ENCODE data around the gene MAP7. TPM values are rescaled to one million over a fixed set of nuclear protein-coding genes. Genes with fewer than 3 reads are reported as not detected.
A peak's percentile ranks its signal among the peaks of the same experiment; 100 is the strongest.

Gene MAP7
- total and polyA plus RNA-seq, 2 donors (not counting 3 experiments of a cell fraction or from before 2014, with no cell fraction given): 0.07 to 0.42 TPM

- TF ChIP-seq CTCF (IDR thresholded peaks at IDR 0.05; ENCODE audit: extremely low read depth in 1 of 2, insufficient read depth in 1 of 2, low read depth in 1 of 2, low read length in 2 of 2) (no peak), POLR2AphosphoS5 (IDR thresholded peaks at IDR 0.05; ENCODE audit: insufficient read depth, low read depth, low read length) (no peak), EZH2 (IDR thresholded peaks at IDR 0.05; ENCODE audit: borderline replicate concordance, low read depth, low read length, severe bottlenecking) (no peak), POLR2A (IDR thresholded peaks at IDR 0.05; ENCODE audit: low read depth, low read length) (no peak)
- no peaks in the 10 kb centered on the region for H3K36me3 ChIP-seq (ENCODE audit: control insufficient read depth in 2 of 2, extremely low read depth in 1 of 2, insufficient read depth in 2 of 2, low read length in 2 of 2)
- no peak for DNase-seq (ENCODE audit: low read depth, low spot score)
- CTCF ChIA-PET: interaction anchor here (0.8 to 1.4 kb wide), 9 partner anchors 14 to 1012 kb away, joined by 3 to 9 read pairs (median 3); partner anchors contain the start of genes MAP3K5 and PEX7
- POLR2A ChIA-PET: no interaction called here
- FAIRE-seq: no peak
- H3K27ac ChIP-seq (ENCODE audit: insufficient read depth, low read depth, low read length): no peak overlapping the region
- no peaks in the 10 kb centered on the region for H4K20me1 ChIP-seq (replicated peaks; ENCODE audit: control insufficient read depth, extremely low read depth, insufficient read depth, low read length)
- intact Hi-C loops (cut with micrococcal nuclease) (no loop called here), dilution Hi-C loops (cut with MboI; ENCODE audit: extremely low pct_ligation_motif_present, low sequenced_read_pairs) (no loop called here)
- H3K79me2 ChIP-seq (ENCODE audit: control insufficient read depth, insufficient read depth, low read length): no peaks in the 10 kb centered on the region
- no peak overlapping the region for H3K9ac ChIP-seq (replicated peaks; ENCODE audit: extremely low read depth, insufficient read depth, low read length)
- BruUV-seq (replicated peaks): no TSS peak
- H3K4me3 ChIP-seq (replicated peaks in 1 of 3; ENCODE audit: insufficient read depth in 1 of 3, low read depth in 1 of 3, low read length in 3 of 3): no peak overlapping the region
- no peak overlapping the region for H3K4me2 ChIP-seq (ENCODE audit: insufficient read depth, low read length)
- no peaks in the 10 kb centered on the region for H3K9me3 ChIP-seq (replicated peaks; ENCODE audit: control insufficient read depth, insufficient read depth, low read length)
- H3K9me1 ChIP-seq (replicated peaks; ENCODE audit: control insufficient read depth, extremely low read depth, insufficient read depth, low read length): no peaks in the 10 kb centered on the region
- H3K4me1 ChIP-seq (ENCODE audit: control insufficient read depth, extremely low read depth, insufficient read depth, low read length): peaks cover 13% of the 10 kb centered on the region
- H3K27me3 ChIP-seq (ENCODE audit: control insufficient read depth in 2 of 2, insufficient read depth in 2 of 2, low read length in 2 of 2): peaks cover 40 to 41% of the 10 kb centered on the region in 2 experiments
- no peak overlapping the region for H2AFZ ChIP-seq (ENCODE audit: low read depth, low read length)
Measured at GRCh38 chr6:136547871-136548270, 2.4 kb downstream of the MAP7 start.

- Histone ChIP-seq H3K27me3 (ENCODE audit: control insufficient read depth in 2 of 2, insufficient read depth in 2 of 2, low read length in 2 of 2) (peaks cover 40 to 41% of the 10 kb centered on the region in 2 experiments), H3K9me3 (replicated peaks; ENCODE audit: control insufficient read depth, insufficient read depth, low read length) (no peaks in the 10 kb centered on the region), H3K36me3 (ENCODE audit: control insufficient read depth in 2 of 2, extremely low read depth in 1 of 2, insufficient read depth in 2 of 2, low read length in 2 of 2) (no peaks in the 10 kb centered on the region), H3K79me2 (ENCODE audit: control insufficient read depth, insufficient read depth, low read length) (no peaks in the 10 kb centered on the region), H3K4me3 (replicated peaks in 1 of 3; ENCODE audit: insufficient read depth in 1 of 3, low read depth in 1 of 3, low read length in 3 of 3) (no peak overlapping the region), H3K9ac (replicated peaks; ENCODE audit: extremely low read depth, insufficient read depth, low read length) (no peak overlapping the region), H4K20me1 (replicated peaks; ENCODE audit: control insufficient read depth, extremely low read depth, insufficient read depth, low read length) (no peaks in the 10 kb centered on the region), H3K9me1 (replicated peaks; ENCODE audit: control insufficient read depth, extremely low read depth, insufficient read depth, low read length) (no peaks in the 10 kb centered on the region), H3K4me1 (ENCODE audit: control insufficient read depth, extremely low read depth, insufficient read depth, low read length) (peaks cover 13% of the 10 kb centered on the region), H3K4me2 (ENCODE audit: insufficient read depth, low read length) (no peak overlapping the region), H2AFZ (ENCODE audit: low read depth, low read length) (no peak overlapping the region), H3K27ac (ENCODE audit: insufficient read depth, low read depth, low read length) (no peak overlapping the region)
- dilution Hi-C loops (cut with MboI; ENCODE audit: extremely low pct_ligation_motif_present, low sequenced_read_pairs) (no loop called here), intact Hi-C loops (cut with micrococcal nuclease) (no loop called here)
- DNase-seq (ENCODE audit: low read depth, low spot score) (no peak), FAIRE-seq (peak; percentile 24)
- ChIA-PET CTCF (interaction anchor here (0.8 to 1.4 kb wide), 10 partner anchors 15 to 1012 kb away, joined by 3 to 9 read pairs (median 3); partner anchors contain the start of genes MAP3K5 and PEX7), POLR2A (no interaction called here)
- TF ChIP-seq POLR2A (IDR thresholded peaks at IDR 0.05; ENCODE audit: low read depth, low read length) (no peak), CTCF (IDR thresholded peaks at IDR 0.05; ENCODE audit: extremely low read depth in 1 of 2, insufficient read depth in 1 of 2, low read depth in 1 of 2, low read length in 2 of 2) (peak in 1 of 2 donors; percentile 22)
- BruUV-seq (replicated peaks): no TSS peak
Measured at GRCh38 chr6:136547336-136547735, 2.9 kb downstream of the MAP7 start.
